CD8-positive, alpha-beta memory T cell (primary cell): Measurements from ENCODE around the gene CIITA. TPM values are rescaled to one million over a fixed set of nuclear protein-coding genes. Genes with fewer than 3 reads are reported as not detected.

Source experiments
- CTCF ChIA-PET: fragments of 350-600 bp; sonication (Branson Sonifier 250); formaldehyde crosslinking; loops from one replicate; lab custom pipeline; 2021; ENCODE audit warnings: antibody characterized with exemption; lab: Charles Lee
- POLR2A ChIA-PET: fragments of 350-600 bp; sonication (Branson Sonifier 250); formaldehyde crosslinking; loops from one replicate; lab custom pipeline; 2021; ENCODE audit warnings: antibody characterized with exemption; lab: Charles Lee
- DNase-seq, 5 donors: peaks; one replicate each; pipeline versions ENCODE4 v3.0.0 to v3.0.0-alpha.2; 2020 to 2022; ENCODE audit warnings: mixed read lengths in 1 of 5
- H3K27ac ChIP-seq: one replicate; pipeline ENCODE4 v1.7.0; 2013; ENCODE audit warnings: low read depth, mild to moderate bottlenecking, low read length, moderate library complexity
- H3K27me3 ChIP-seq: 2 replicates; pipeline ENCODE4 v1.7.0; 2013; ENCODE audit warnings: low read length, mild to moderate bottlenecking; ENCODE audit not compliant: insufficient read depth, poor library complexity, severe bottlenecking
- H3K36me3 ChIP-seq: 2 replicates; pipeline ENCODE4 v1.7.0; 2013; ENCODE audit warnings: mild to moderate bottlenecking, low read length, moderate library complexity; ENCODE audit not compliant: insufficient read depth
- H3K4me1 ChIP-seq: 2 replicates; pipeline ENCODE4 v1.7.0; 2013; ENCODE audit warnings: mild to moderate bottlenecking, low read length, moderate library complexity; ENCODE audit not compliant: insufficient read depth
- H3K4me3 ChIP-seq: 2 replicates; pipeline ENCODE4 v1.7.0; 2013; ENCODE audit warnings: mild to moderate bottlenecking, low read length
- H3K9me3 ChIP-seq: 2 replicates; pipeline ENCODE4 v1.7.0; 2013; ENCODE audit warnings: mild to moderate bottlenecking, low read length
- H3K27ac Mint-ChIP-seq, 8 donors: one replicate each; pipeline ENCODE4 v1.8.0; 2020 to 2021; ENCODE audit warnings: mixed read lengths in 8 of 8, mild to moderate bottlenecking in 6 of 8, inconsistent platforms in 3 of 8, moderate library complexity in 3 of 8
- H3K27me3 Mint-ChIP-seq, 2 donors: one replicate each; pipeline ENCODE4 v1.8.0; 2020 to 2021; ENCODE audit warnings: mixed read lengths in 2 of 2, mild to moderate bottlenecking in 1 of 2, moderate library complexity in 1 of 2
- H3K36me3 Mint-ChIP-seq, 3 donors: one replicate each; pipeline ENCODE4 v1.8.0; 2020 to 2021; ENCODE audit warnings: mixed read lengths in 3 of 3, inconsistent platforms in 1 of 3, mild to moderate bottlenecking in 1 of 3
- H3K4me1 Mint-ChIP-seq, 3 donors: one replicate each; pipeline ENCODE4 v1.8.0; 2020 to 2021; ENCODE audit warnings: mixed read lengths in 3 of 3, inconsistent platforms in 1 of 3, mild to moderate bottlenecking in 1 of 3
- H3K4me3 Mint-ChIP-seq, 7 donors: one replicate each; pipeline ENCODE4 v1.8.0; 2020 to 2021; ENCODE audit warnings: mixed read lengths in 7 of 7, mild to moderate bottlenecking in 6 of 7, moderate library complexity in 4 of 7, inconsistent platforms in 2 of 7
- H3K9me3 Mint-ChIP-seq, 5 donors: one replicate each; pipeline ENCODE4 v1.8.0; 2020 to 2022; ENCODE audit warnings: mixed read lengths in 5 of 5, mild to moderate bottlenecking in 3 of 5, moderate library complexity in 2 of 5, inconsistent platforms in 1 of 5
- polyA plus RNA-seq: library from polyadenylated mRNA; unstranded; fragments of 300-500 nt; fragmentation: Illumina TruSeq; gene quantifications from one replicate; pipeline ENCODE4 v1.2.3, GENCODE V29; 2021
- total RNA-seq, 2 experiments: library from RNA; stranded (reverse); gene quantifications; one replicate each; pipeline ENCODE4 v1.2.3, GENCODE V29; 2021

The CIITA gene
- total and polyA plus RNA-seq, 3 experiments from 2014 or later, result 2.8 to 11.9 (median 11.9) TPM

GRCh38 chr16:10971560-10971961, 94.6 kb downstream of the CIITA start:
- Mint-ChIP-seq H3K9me3 (no peaks in the 10 kb centered on the region), H3K36me3 (peaks cover 0 to 68% (median 14%) of the 10 kb centered on the region in 3 donors), H3K27me3 (no peaks in the 10 kb centered on the region), H3K27ac (no peak overlapping the region), H3K4me3 (no peak overlapping the region), H3K4me1 (peaks cover 5 to 14% (median 12%) of the 10 kb centered on the region in 3 donors)
- no peak overlapping the region for H3K4me3 ChIP-seq
- DNase-seq, result peak in 2 of 5 donors; percentile 35 to 36
- peak overlapping the region; percentile 27 for H3K27ac ChIP-seq
- H3K9me3 ChIP-seq, result no peaks in the 10 kb centered on the region
- CTCF ChIA-PET, result interaction anchor here (0.5 to 2.6 kb wide), 18 partner anchors 9 to 1921 kb away, joined by 3 to 32 read pairs (median 4); partner anchors contain the start of gene SOCS1
- H3K4me1 ChIP-seq, result peaks cover 4% of the 10 kb centered on the region
- POLR2A ChIA-PET, result interaction anchor here (0.6 kb wide), 1 partner anchor 282 kb away, joined by 3 read pairs; no protein-coding TSS in a partner anchor
- peaks cover 5% of the 10 kb centered on the region for H3K36me3 ChIP-seq
- H3K27me3 ChIP-seq, result no peaks in the 10 kb centered on the region

GRCh38 chr16:10972108-10972818, 95.3 kb downstream of the CIITA start:
- Mint-ChIP-seq H3K9me3 (no peaks in the 10 kb centered on the region), H3K4me1 (peaks cover 5 to 14% (median 12%) of the 10 kb centered on the region in 3 donors), H3K27me3 (no peaks in the 10 kb centered on the region), H3K4me3 (no peak overlapping the region), H3K36me3 (peaks cover 0 to 68% (median 15%) of the 10 kb centered on the region in 3 donors), H3K27ac (peak overlapping the region in 2 of 8 donors; percentile 15 to 35)
- peak overlapping the region; percentile 51 for H3K27ac ChIP-seq
- H3K4me1 ChIP-seq, result peaks cover 4% of the 10 kb centered on the region
- peaks cover 5% of the 10 kb centered on the region for H3K36me3 ChIP-seq
- H3K4me3 ChIP-seq, result no peak overlapping the region
- H3K9me3 ChIP-seq, result no peaks in the 10 kb centered on the region
- ChIA-PET POLR2A (no interaction called here), CTCF (interaction anchor here (1.2 to 2.6 kb wide), 5 partner anchors 8 to 435 kb away, joined by 3 to 32 read pairs (median 11); partner anchors contain the start of gene SOCS1)
- no peak for DNase-seq
- no peaks in the 10 kb centered on the region for H3K27me3 ChIP-seq

GRCh38 chr16:10972819-10973464, 95.9 kb downstream of the CIITA start:
- H3K36me3 ChIP-seq, result peaks cover 9% of the 10 kb centered on the region

GRCh38 chr16:10976634-10977033, 99.6 kb downstream of the CIITA start:
- Histone ChIP-seq H3K27ac (no peak overlapping the region), H3K9me3 (no peaks in the 10 kb centered on the region), H3K4me3 (no peak overlapping the region), H3K36me3 (peaks cover 6% of the 10 kb centered on the region), H3K4me1 (peaks cover 2% of the 10 kb centered on the region), H3K27me3 (no peaks in the 10 kb centered on the region)
- DNase-seq, result no peak
- no peak overlapping the region for H3K4me3 Mint-ChIP-seq
- CTCF ChIA-PET, result interaction anchor here (1.3 kb wide), 1 partner anchor 12 kb away, joined by 4 read pairs; no protein-coding TSS in a partner anchor
- peaks cover 5 to 14% (median 12%) of the 10 kb centered on the region in 3 donors for H3K4me1 Mint-ChIP-seq
- H3K9me3 Mint-ChIP-seq, result no peaks in the 10 kb centered on the region
- POLR2A ChIA-PET, result no interaction called here
- peaks cover 0 to 78% (median 22%) of the 10 kb centered on the region in 3 donors for H3K36me3 Mint-ChIP-seq
- no peaks in the 10 kb centered on the region for H3K27me3 Mint-ChIP-seq
- H3K27ac Mint-ChIP-seq, result peak overlapping the region in 1 of 8 donors; percentile 38

More at GRCh38 chr16:10972819-10973464, 95.9 kb downstream of the CIITA start:
- H3K4me3 Mint-ChIP-seq, result no peak overlapping the region
- Histone ChIP-seq H3K9me3 (no peaks in the 10 kb centered on the region), H3K27ac (peak overlapping the region; percentile 51), H3K4me3 (no peak overlapping the region), H3K27me3 (no peaks in the 10 kb centered on the region), H3K4me1 (peaks cover 4% of the 10 kb centered on the region)
- H3K4me1 Mint-ChIP-seq, result peaks cover 5 to 14% (median 12%) of the 10 kb centered on the region in 3 donors
- ChIA-PET POLR2A (no interaction called here), CTCF (interaction anchor here (1.2 to 2.6 kb wide), 5 partner anchors 9 to 434 kb away, joined by 3 to 32 read pairs (median 11); partner anchors contain the start of gene SOCS1)
- DNase-seq, result no peak
- no peak overlapping the region for H3K27ac Mint-ChIP-seq
- no peaks in the 10 kb centered on the region for H3K9me3 Mint-ChIP-seq
- no peaks in the 10 kb centered on the region for H3K27me3 Mint-ChIP-seq
- peaks cover 0 to 74% (median 19%) of the 10 kb centered on the region in 3 donors for H3K36me3 Mint-ChIP-seq

GRCh38 chr16:10978124-10978523, 101.1 kb downstream of the CIITA start:
- Mint-ChIP-seq H3K9me3 (no peaks in the 10 kb centered on the region), H3K4me1 (peaks cover 0 to 4% (median 3%) of the 10 kb centered on the region in 3 donors), H3K27ac (peak overlapping the region in 1 of 8 donors; percentile 12), H3K36me3 (peaks cover 0 to 77% (median 21%) of the 10 kb centered on the region in 3 donors), H3K27me3 (no peaks in the 10 kb centered on the region), H3K4me3 (no peak overlapping the region)
- no peak for DNase-seq
- Histone ChIP-seq H3K4me1 (no peaks in the 10 kb centered on the region), H3K27me3 (no peaks in the 10 kb centered on the region), H3K4me3 (no peak overlapping the region), H3K36me3 (peaks cover 6% of the 10 kb centered on the region), H3K27ac (no peak overlapping the region), H3K9me3 (no peaks in the 10 kb centered on the region)
- ChIA-PET CTCF (no interaction called here), POLR2A (no interaction called here)

GRCh38 chr16:10978871-10979446, 102.0 kb downstream of the CIITA start:
- H3K27me3 Mint-ChIP-seq, result no peaks in the 10 kb centered on the region
- Histone ChIP-seq H3K9me3 (no peaks in the 10 kb centered on the region), H3K36me3 (peaks cover 6% of the 10 kb centered on the region), H3K27ac (no peak overlapping the region), H3K27me3 (no peaks in the 10 kb centered on the region), H3K4me1 (no peaks in the 10 kb centered on the region), H3K4me3 (no peak overlapping the region)
- peaks cover 0 to 3% (median 0%) of the 10 kb centered on the region in 3 donors for H3K4me1 Mint-ChIP-seq
- POLR2A ChIA-PET, result no interaction called here
- no peak overlapping the region for H3K4me3 Mint-ChIP-seq
- CTCF ChIA-PET, result no interaction called here
- H3K27ac Mint-ChIP-seq, result peak overlapping the region in 1 of 8 donors; percentile 54
- H3K9me3 Mint-ChIP-seq, result no peaks in the 10 kb centered on the region
- H3K36me3 Mint-ChIP-seq, result peaks cover 0 to 79% (median 19%) of the 10 kb centered on the region in 3 donors
- no peak for DNase-seq

GRCh38 chr16:10979717-10980601, 103.0 kb downstream of the CIITA start:
- Histone ChIP-seq H3K4me3 (no peak overlapping the region), H3K4me1 (no peaks in the 10 kb centered on the region), H3K27me3 (no peaks in the 10 kb centered on the region), H3K27ac (no peak overlapping the region), H3K9me3 (no peaks in the 10 kb centered on the region), H3K36me3 (peaks cover 6% of the 10 kb centered on the region)
- H3K36me3 Mint-ChIP-seq, result peaks cover 0 to 80% (median 22%) of the 10 kb centered on the region in 3 donors
- no peaks in the 10 kb centered on the region for H3K9me3 Mint-ChIP-seq
- no peak overlapping the region for H3K4me3 Mint-ChIP-seq
- no peak for DNase-seq
- no peaks in the 10 kb centered on the region for H3K27me3 Mint-ChIP-seq
- CTCF ChIA-PET, result interaction anchor here (1.0 to 1.1 kb wide), 2 partner anchors 15 to 376 kb away, joined by 3 to 4 read pairs; no protein-coding TSS in a partner anchor
- no peak overlapping the region for H3K27ac Mint-ChIP-seq
- H3K4me1 Mint-ChIP-seq, result peaks cover 0 to 3% (median 0%) of the 10 kb centered on the region in 3 donors
- POLR2A ChIA-PET, result no interaction called here
